Endothelial cell of umbilical vein (primary cell): ENCODE measurements around the gene CDC37L1.

ENCODE experiments used
- EZH2 ChIP-seq: IDR thresholded peaks from 2 replicates; pipeline ENCODE4 v1.6.1; 2012; ENCODE audit warnings: borderline replicate concordance, low read depth, mild to moderate bottlenecking, moderate library complexity, low read length, inconsistent platforms; ENCODE audit not compliant: severe bottlenecking
- FOS ChIP-seq: IDR thresholded peaks from 2 replicates; pipeline ENCODE4 v1.6.1; 2011; ENCODE audit warnings: mild to moderate bottlenecking, low read length, moderate library complexity, borderline replicate concordance; ENCODE audit not compliant: insufficient read depth
- GATA2 ChIP-seq: IDR thresholded peaks from 2 replicates; pipeline ENCODE4 v1.7.0; 2011; ENCODE audit warnings: low read depth, mild to moderate bottlenecking, moderate library complexity, mixed read lengths, low read length; ENCODE audit not compliant: insufficient read length, insufficient read depth
- JUN ChIP-seq: IDR thresholded peaks from 2 replicates; pipeline ENCODE4 v1.6.1; 2011; ENCODE audit warnings: borderline replicate concordance, low read depth; ENCODE audit not compliant: insufficient read length, insufficient read depth
- MYC ChIP-seq: IDR thresholded peaks from one replicate; pipeline ENCODE4 v1.6.1; 2011; ENCODE audit warnings: mild to moderate bottlenecking, low read depth, low read length
- POLR2A ChIP-seq: IDR thresholded peaks from 2 replicates; pipeline ENCODE4 v1.6.1; 2012; ENCODE audit warnings: low read depth, mild to moderate bottlenecking, control low read depth, low read length
- POLR2AphosphoS5 ChIP-seq: IDR thresholded peaks from 2 replicates; pipeline ENCODE4 v1.6.1; 2012; ENCODE audit warnings: low read depth, mild to moderate bottlenecking, control low read depth, low read length, moderate library complexity; ENCODE audit not compliant: insufficient read depth
- TF ChIP-seq, protein P1 (sequence below), 2 donors: IDR thresholded peaks; 1 replicate in 1 of 2; 2 replicates in 1 of 2; pipeline ENCODE4 v1.5.1; 2011; ENCODE audit warnings: low read length in 2 of 2, mild to moderate bottlenecking in 2 of 2, moderate library complexity in 2 of 2, control low read depth in 1 of 2, inconsistent platforms in 1 of 2, low read depth in 1 of 2; ENCODE audit not compliant: insufficient read depth in 1 of 2; ENCODE audit errors: extremely low read depth in 1 of 2
- TF ChIP-seq, protein P2 (sequence below): IDR thresholded peaks from 2 replicates; pipeline ENCODE4 v1.6.1; 2011; ENCODE audit not compliant: insufficient read depth, insufficient read length

DNA sequence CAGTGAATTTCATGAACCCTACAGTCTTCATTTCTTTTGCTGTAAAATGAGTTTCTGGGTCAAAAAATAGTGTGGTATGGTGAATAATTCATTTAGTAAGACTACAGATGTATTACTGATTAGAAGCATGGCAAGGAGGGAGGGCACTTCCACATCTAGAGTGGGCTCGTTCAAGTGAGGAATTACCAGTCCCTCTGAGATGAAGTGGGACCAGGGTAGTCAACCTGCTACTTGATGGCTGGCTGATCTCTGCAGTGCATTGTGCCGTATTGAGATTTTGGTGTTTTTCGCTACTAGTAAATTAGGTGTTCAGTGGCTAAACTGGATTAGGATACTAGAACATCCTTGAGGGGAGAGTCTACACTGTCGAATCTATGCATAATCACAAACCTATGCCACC is 10.8 kb downstream of the CDC37L1 start:
- TF ChIP-seq, protein P1, sequence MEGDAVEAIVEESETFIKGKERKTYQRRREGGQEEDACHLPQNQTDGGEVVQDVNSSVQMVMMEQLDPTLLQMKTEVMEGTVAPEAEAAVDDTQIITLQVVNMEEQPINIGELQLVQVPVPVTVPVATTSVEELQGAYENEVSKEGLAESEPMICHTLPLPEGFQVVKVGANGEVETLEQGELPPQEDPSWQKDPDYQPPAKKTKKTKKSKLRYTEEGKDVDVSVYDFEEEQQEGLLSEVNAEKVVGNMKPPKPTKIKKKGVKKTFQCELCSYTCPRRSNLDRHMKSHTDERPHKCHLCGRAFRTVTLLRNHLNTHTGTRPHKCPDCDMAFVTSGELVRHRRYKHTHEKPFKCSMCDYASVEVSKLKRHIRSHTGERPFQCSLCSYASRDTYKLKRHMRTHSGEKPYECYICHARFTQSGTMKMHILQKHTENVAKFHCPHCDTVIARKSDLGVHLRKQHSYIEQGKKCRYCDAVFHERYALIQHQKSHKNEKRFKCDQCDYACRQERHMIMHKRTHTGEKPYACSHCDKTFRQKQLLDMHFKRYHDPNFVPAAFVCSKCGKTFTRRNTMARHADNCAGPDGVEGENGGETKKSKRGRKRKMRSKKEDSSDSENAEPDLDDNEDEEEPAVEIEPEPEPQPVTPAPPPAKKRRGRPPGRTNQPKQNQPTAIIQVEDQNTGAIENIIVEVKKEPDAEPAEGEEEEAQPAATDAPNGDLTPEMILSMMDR (IDR thresholded peaks at IDR 0.05; ENCODE audit: extremely low read depth in 1 of 2, insufficient read depth in 1 of 2, low read depth in 1 of 2, low read length in 2 of 2): no peak
- TF ChIP-seq POLR2A (no peak), POLR2AphosphoS5 (no peak), EZH2 (no peak), JUN (no peak), MYC (no peak), FOS (no peak), GATA2 (no peak)
- TF ChIP-seq, protein P2, sequence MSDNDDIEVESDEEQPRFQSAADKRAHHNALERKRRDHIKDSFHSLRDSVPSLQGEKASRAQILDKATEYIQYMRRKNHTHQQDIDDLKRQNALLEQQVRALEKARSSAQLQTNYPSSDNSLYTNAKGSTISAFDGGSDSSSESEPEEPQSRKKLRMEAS: no peak
